ENCODE measurements around the gene ARFGAP1.
A peak's percentile ranks its signal among the peaks of the same experiment; 100 is the strongest.
"Not testable (repeated sequence)": the region's sequence is repeated elsewhere in the genome, so short reads cannot be mapped to it uniquely, and the experiment has no call there.

ARFGAP1 gene

DNA sequence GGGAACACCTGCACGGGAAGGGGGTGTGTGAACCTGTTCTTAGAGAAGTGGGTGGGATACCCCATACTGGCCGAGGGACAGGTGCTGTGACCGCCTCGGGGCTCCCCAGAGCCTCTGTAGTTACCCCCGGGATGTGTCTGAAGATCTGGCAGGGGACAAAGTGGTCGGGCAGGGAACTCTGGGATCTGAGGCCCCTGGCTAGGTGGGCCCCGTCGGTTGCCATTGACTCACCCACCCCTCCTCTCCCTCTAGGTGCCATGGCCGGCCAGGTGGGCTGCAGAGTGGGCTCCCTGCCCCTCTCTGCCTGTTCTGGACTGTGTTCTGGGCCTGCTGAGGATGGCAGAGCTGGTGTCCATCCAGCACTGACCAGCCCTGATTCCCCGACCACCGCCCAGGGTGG is 32.6 kb upstream of the ARFGAP1 start:
- no peak for DNase-seq (ENCODE audit: low spot score)

DNA sequence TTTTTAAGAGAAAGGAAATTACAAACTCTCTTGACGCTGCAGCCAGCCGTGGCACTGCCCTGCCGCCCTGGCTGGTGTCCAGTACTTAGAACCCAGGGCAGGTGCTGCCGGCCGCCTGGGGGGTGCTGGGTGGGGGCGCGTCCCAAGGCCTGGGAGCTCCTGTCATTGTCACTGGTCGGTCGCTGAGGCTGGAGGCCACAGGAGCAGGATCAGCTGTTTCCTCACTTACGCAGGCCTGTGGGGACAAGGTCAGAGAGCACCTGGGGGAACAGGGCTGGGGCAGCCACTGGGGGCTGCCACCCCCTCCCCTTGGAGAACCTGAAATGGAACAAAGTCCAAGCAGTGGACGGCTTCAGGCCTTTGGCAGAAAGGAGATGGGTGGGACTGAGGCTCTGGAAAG is 31.3 kb upstream of the ARFGAP1 start:
- no peak for DNase-seq (ENCODE audit: low spot score)

DNA sequence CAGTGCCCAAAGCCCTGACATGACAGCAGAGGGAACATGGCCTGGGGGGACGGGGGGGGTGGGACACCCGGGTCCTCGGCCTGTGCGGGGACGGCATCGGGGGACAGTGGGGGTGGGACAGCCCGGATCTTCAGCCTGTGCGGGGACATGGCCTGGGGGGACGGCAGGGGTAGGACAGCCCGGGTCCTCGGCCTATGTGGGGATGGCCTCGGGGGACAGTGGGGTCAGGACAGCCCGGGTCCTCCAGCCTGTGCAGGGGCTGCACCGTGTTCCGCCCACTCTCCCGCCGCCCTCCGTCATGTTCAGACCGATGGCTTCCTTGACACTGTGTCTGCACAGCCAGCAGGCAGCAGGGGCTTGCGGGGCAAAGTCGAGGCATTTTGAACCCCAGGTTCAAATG is 29.9 kb upstream of the ARFGAP1 start:
- no peak for DNase-seq (ENCODE audit: low spot score)

DNA sequence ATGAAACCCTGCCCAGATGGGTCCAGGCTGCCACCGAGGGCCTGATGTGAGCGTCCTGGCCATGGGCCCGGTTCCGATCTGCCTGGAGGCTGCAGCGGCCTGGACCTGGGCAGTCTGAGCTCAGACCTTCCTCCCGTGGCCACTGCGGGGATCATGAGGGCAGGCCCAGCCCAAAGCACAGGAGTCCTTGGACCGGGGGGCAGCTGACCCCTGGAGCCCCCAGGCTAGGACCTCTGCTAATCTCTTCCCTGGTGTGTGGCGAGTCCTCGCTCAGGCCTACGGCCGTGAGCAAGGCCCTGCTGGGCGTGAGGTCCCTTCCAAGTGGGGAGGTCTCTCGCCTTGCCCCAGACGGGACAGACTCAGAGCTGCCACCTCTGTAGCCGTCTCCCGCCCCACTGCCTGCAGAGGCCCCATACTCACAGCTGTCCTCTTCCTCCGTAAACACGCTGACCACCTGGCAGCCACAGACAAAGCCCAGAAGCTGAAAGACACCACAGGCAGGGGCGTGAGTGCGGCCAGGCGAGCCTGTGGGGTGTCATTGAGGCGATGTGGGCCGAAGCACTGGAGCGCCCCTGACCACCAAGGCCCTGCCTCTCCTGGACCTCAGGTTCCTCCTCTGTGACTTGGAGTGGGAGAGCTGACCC is 28.9 kb upstream of the ARFGAP1 start:
- DNase-seq (ENCODE audit: low spot score): no peak

DNA sequence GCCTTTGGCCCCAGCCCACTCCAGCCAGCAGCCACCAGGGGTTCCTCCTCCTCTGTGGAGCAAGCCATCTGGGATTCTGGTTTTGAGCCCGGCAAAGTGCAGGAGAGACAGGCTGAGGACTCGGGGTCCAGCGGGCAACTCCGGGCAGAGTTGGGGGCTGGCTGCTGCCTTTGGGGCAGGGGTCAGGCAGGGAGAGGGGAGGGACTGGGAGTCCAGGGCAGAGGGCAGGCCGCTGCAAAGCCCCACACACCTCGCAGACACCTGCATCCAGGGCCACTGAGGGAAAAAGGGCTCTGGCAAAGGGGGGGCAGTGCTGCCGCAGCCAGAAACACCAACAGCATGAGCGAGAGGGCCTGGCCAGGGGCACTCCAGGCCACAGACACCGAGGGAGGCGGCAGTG is 28.1 kb upstream of the ARFGAP1 start:
- no peak for DNase-seq (ENCODE audit: low spot score)

DNA sequence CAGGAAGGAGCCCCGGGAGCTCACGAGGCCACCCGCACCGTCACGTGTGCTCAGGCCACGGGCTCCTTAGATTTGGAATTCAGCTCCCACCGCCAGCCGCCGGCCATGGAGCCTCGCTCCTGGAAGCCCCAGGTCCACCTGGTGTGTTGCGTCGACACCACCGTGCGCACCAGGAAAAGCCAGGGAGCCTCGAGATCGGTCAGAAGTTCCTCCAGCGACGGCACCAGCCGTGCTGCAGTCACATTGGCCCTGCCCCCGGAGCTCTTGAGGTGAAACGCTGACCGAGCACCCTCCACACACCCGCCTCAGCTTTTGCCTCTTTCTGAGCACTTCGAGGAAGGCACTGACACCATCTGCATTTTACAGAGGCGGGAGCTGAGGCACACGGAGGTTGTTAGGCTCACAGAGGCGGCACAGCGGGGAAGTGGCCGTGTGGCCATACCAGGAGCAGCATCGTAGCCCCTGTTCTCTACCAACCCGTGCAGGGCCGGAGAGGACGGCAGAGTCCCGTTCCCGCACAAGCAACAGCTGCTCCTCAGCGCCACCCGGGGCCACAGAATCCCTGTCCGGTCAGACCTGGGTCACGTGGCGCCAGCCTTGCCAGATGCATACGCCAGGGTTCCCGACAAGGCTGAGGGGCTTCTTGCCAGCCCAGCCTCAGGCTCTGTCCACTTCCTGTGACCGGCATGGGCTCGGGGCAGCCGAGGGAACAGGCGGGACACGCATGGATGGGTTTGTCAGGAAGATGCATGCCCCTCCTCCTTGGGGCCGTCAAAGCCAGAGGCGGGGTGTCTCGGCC is 25.9 kb upstream of the ARFGAP1 start:
- DNase-seq (ENCODE audit: low spot score): no peak

DNA sequence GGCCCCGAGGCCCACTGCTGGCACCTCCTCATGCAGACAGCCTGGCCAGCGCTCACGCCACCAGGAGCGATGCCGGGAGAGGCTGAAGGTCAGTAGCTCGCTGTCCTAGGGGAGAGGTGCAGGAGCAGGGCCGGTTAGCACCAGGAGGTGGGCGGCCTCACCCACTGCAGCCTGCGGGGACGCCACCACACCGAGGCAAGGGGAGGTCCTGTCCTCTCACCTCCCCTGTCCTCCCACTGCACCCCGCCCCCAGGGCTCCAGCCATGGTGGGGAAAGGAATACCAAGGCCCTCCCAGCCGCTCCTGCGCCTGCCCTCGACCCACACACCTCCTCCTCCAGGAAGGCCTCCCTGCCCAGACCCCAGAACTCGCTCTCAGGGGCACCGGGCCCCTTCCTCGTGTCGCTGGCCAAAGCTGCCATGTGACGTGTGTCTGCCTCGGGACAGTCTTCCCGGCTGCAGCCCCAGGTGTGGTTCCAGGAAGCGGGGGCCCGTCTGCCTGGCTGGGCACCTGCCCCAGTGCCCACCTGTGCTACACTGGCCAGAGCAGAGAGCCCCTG is 24.9 kb upstream of the ARFGAP1 start:
- DNase-seq (ENCODE audit: low spot score): no peak

DNA sequence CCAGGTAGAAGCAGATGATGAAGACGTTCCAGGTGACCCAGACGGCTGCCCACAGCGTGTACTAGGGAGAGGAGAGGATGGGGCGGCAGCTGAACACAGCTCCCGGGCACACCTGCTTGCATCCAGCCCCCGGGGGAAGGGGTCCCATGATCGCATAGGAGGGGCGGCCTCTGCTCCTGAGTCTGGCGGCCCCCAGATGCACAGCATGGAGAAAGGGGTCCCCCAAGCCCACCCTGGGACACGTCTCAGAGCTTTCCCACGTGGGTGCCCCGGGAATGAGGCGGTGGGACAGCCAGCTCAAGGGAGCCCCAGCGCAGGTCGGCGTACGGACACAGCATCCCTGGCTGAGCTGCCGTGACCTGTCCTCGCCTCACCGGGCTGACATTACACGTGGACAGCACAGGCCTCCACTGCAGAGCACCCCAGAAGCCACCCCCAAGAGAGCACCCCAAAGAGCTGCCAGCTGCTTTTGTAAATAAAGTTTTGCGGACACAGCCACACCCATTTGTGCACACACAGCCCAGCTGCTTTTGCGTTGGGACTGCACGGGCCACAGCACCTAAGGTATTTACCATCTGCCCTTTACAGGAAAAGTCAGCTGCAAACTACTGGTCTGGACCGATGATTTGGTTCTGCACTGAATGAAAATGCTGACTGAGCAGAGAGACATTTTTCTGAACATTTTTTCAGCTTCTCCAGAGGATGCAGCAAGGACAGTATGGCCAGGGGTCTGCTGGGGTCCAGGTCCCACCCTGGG is 23.6 kb upstream of the ARFGAP1 start:
- no peak for DNase-seq (ENCODE audit: low spot score)

DNA sequence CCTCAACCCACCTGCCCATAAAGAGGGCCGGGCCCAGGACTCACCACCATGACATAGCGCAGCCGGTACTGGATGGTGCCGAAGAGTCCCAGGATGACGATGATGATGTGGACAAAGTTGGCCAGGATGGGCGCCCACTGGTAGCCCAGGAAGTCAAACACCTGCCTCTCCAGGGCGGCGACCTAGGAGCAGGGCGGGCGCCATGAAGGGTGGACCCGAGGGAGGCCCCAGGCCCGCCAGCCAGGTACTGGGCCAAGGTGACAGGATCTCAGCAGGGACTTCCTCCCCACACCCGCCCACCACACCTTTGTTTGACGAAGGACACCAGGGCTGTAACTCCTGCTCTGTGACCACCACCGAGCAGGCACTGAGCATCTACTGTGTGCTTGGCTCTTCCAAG is 22.7 kb upstream of the ARFGAP1 start:
- no peak for DNase-seq (ENCODE audit: low spot score)

DNA sequence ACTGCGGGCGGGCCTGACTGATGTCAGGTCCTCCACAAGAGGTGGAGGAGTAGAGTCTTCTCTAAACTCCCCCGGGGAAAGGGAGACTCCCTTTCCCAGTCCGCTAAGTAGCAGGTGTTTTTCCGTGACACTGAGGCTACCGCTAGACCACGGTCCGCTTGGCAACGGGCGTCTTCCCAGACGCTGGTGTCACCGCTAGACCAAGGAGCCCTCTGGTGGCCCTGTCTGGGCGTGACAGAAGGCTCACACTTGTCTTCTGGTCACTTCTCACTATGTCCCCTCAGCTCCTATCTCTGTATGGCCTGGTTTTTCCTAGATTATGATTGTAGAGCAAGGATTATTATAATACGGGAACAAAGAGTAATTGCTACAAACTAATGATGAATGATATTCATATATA is 21.3 kb upstream of the ARFGAP1 start:
- DNase-seq (ENCODE audit: low spot score): not testable (repeated sequence)

DNA sequence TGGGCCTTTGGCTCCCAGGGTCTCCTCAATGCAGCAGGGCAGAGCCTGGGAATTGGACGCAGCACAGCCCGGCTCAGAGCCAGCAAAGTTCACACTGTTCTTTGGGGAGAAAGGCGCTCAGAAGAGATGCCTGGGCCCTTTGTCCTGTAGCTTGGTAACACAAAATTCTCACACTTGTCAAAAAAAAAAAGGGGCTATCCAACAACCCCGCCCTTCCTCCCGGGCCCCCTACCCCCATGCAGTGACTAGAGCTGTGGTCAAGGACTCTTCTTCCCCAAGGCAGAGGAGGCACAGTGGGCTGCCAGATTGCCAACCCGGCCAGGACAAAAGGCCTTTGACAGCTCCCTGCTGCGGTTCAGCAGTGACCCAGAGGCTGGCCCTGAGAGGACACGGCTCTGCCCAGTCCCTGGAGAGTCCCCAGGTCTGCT is 20.3 kb upstream of the ARFGAP1 start:
- DNase-seq (ENCODE audit: low spot score): peak; percentile 67

DNA sequence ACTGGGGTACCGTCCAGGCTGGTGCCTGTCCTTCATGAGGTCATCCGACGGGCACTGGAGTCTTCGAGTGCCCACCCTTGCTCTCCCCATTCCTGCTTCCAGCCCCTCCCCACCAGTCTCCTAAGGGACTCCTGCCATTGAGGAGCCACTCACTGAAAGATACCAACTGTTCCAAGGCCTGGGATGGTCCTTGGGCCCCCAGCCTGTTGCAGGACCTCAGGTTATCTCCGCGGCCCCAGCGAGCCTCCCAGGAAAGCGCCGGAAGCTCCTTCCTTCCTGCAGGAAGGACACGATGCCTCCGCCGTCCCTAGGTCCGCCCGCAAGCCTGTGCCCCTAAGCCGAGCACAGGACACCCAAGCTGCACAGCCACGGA is 19.6 kb upstream of the ARFGAP1 start:
- no peak for DNase-seq (ENCODE audit: low spot score)

DNA sequence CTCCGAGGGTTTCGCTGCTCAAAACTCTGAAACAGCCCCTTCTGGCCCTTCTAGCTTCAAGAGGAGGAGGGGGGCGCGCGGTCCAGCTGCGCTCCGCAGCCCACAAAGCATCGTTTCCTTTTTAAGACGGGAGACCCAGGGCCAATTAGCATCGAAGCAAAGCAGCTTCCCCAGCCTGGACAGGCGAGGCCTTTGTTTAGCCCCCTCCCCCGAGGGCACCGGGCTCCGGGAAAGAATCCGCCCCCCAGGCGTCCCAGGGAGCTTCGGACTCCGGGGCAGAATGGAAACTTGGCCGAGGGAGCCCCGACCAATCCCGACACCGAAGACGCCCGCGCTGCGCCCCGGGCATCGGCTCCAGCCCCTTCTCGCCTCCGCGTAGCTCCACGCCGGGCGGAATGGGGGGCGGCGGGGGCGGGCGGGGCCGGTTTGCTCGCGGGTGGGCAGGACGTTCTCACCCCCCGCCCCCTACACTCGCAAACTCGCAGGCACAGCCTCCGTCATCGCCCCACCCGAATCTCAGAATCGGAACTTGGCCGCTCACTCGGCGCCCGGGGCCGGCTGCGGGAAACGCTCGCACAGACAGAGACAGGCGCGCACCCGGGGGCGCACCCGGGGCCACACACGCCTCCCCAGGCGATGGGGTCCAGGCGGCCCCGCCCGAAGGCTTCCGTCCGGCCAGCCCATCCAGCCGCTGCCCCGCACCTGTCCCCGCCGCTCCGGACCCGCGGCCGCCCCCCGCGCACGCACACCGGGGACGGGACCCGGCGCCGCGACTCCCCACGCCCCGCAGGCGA is 19.0 kb upstream of the ARFGAP1 start:
- DNase-seq (ENCODE audit: low spot score): no peak

DNA sequence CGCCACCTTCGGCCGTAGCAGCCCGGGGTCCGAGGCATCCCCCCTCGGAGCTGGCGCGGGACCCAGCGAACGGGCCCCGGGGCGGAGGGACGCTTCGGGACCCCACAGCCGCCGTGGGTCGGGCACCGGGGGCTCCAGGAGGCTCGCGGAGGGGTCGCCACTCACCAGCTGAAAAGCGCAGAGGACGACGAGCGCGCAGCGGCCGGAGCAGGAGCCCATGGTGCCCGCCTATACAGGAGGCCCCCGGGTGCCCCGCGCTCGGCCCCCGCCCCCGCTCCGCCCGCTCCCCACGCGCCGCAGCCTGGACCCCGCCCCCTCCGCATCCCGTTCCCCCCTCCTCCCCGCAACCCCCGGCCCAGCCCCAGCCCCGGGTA is 18.4 kb upstream of the ARFGAP1 start, which contains the start of gene NKAIN4:
Gene NKAIN4 (minus strand): TSS at position 232 of the 374 bp plus-strand sequence. CDS start 13 bp downstream, at position 219.
- DNase-seq (ENCODE audit: low spot score): no peak

DNA sequence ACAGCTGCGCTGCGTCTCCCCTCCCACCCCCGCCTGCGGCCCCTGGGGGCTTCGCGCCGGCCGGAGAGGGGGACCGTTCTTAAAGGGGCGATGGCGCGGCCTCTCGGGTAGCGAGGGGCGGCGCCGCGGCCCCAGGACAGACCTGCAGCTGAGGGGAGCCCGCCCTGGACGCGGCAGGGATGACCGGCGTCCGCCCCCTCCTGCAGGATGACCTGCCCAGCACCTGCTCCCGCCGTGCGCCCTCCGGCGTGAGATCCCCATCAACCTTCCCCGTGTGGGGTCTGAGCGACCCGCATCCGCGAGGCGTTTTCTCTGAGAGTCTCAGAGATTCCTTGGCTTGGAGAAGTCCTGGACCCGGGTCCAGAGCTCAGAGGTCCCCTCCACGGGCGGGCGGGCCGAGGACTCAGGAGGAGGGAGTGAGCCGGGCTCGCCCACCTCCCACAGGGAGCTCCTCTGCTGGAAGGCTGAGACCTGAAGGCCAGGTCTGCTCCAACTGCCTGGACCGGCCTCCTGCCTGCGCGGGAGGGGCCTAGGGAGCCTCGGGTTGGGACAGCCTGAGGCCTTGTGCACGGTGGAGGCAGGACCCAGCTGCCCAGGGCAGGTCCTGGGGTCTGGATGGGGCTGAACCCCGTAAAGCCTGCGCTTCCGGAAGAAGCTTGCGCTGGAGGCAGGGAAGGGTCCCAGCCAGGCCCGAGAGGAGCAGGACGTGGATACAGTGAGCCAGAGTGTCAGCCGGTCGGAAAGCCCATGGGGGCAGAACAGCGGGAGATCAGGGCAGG is 17.8 kb upstream of the ARFGAP1 start:
- no peak for DNase-seq (ENCODE audit: low spot score)

DNA sequence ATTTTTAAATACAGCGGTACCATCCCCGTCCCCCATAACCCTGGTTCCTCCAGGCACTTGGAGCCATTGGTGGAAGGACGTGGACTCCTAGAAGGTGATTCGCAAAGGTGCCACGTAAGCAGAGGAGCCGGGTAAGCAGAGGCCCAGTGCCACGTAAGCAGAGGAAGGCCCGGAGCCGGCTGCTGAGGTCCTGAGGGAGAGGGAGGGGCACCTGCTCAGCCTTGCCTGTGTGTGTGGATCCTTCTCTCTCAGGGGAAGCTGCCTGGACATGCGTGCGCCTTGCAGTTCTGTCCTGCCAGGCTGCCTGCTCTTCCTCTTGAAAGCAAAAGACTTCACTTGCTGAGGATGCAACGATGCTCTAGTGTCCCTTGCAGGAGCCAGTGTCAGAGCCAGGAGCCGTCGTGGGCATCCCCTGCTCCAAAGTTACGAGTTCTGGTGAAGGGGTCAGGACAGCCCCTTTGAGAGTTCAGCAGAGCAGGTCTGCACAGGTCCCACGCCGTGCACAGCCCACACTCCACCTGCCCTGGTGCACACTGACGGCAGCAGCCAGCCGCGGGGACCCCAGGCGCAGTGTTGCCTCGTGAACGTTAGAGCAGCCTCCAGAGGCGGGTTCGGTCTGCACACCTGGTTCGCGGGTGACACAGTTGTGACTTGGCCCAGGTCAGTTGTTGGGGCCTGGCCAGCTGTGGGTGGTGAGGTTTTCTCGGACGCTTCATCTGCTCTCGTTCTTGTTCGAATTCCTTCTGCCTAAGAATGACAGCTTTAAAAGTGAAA is 16.5 kb upstream of the ARFGAP1 start:
- no peak for DNase-seq (ENCODE audit: low spot score)

DNA sequence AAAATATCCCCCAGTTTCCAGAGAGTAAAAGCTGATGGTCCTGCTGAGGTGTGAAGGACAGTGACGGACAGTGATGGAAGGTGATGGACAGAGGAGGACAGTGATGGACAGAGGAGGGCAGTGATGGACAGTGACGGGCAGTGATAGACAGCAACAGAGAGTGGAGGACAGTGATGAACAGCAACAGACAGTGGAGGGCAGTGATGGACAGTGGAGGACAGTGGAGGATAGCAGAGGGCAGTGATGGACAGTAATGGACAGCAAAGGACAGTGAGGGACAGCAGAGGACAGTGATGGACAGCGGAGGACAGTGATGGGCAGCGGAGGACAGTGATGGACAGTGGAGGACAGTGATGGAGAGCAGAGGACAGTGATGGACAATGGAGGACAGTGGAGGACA is 15.7 kb upstream of the ARFGAP1 start:
- no peak for DNase-seq (ENCODE audit: low spot score)

DNA sequence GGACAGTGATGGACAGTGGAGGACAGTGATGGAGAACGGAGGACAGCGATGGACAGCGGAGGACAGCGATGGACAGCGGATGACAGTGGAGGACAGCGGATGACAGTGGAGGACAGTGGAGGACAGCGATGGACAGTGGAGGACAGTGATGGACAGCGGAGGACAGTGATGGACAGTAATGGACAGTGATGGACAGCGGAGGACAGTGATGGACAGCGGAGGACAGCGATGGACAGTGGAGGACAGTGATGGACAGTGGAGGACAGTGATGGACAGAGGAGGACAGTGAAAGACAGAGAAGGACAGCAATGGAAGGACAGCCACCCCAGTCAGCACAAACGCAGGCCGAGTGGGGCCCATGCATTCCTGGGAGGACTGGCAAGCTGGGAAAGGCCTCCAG is 15.0 kb upstream of the ARFGAP1 start:
- no peak for DNase-seq (ENCODE audit: low spot score)

DNA sequence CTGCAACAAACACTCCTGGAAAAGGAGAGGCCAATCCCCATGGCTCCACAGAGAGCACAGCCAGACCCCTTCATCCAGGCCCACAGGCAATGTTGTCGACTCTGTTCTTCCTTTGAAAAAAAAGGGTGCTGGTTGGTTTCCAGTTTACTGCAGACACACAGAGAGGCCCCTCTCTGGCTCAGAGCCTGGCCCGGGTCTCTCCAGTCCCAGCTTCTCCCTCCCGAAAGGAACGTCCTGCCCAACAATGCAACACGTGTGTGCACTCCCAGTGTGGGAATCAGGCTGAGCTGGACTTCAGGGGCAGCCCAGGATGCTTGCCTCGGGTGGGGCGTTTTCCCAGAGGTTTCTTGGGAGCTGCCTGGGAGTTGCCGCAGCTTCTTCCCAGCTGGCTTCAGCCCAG is 13.8 kb upstream of the ARFGAP1 start:
- no peak for DNase-seq (ENCODE audit: low spot score)

DNA sequence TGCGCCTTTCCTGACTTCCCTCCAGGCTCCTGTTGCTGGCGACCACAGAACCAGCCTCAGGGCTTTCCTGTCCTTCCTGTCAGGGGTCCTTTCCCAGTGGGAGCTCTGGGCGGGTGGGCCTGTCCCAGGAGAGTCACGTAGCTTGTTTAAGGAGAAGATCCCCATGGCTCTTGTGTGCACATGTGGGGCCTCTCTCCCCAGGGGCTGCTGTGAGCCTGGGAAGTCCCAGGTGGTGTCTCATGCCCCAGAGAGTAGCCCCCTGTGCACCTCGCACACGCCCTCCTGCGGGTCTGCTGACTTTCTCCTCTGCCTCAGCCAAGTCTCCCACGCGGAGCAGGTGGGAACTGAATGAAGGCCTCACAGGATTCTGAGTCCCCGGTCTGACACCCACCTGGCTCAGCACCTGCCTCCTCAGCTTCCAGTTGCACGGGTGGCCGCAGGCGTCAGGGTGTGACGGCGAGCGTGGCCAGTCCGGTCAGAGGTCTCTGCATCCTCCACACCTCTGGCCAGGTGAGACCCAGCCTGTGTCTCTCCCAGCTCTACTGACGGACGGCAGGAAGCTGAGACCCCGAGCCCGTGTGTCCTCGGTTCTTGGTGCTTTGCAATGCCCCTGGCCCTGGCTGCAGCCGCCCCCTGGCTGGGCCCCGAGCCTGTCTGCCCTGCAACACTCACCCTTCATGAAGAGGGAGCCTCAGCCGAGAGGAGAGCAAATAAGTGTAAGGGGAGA is 12.7 kb upstream of the ARFGAP1 start:
- DNase-seq (ENCODE audit: low spot score): no peak
